ENCODE results near the gene SEC14L2.

DNA sequence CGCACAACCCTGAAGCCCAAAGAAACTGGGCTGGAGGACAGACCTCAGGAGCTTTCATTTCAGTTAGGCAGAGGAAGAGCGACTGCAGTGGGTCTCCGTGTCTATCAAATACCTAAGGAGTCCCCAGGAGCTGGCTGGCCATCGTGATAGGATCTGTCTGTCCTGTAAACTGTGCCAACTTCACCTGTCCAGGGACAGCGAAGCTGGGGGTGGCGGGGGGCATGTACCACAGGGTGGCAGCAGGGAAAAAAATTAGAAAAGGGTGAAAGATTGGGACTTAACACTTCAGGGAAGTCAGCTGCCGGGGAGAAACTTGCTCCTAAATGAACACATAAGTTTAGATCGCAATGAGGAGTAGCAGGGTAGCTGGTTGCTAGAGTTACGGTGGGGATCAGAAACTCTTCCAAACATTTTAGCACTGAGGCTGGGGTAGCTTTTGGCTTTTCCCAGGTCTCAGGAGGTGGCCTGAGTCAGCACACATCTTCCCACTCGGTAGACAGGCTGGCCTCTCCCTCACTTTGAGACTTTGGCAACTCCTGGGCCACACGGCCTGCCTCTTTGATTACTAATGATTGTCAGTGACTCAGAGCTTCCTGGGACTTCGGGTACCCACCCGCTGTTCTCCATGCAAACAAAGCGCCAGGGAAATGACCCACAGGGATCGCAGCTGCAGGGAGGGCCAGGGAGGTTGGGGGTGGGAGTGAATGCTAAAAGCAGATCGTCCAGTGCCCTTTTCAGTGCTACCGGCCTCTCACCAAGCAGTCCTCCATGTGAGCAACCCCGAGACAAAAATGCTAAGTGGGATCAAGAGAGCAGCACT is 25.9 kb downstream of the SEC14L2 start:
- TF ChIP-seq, protein P1, sequence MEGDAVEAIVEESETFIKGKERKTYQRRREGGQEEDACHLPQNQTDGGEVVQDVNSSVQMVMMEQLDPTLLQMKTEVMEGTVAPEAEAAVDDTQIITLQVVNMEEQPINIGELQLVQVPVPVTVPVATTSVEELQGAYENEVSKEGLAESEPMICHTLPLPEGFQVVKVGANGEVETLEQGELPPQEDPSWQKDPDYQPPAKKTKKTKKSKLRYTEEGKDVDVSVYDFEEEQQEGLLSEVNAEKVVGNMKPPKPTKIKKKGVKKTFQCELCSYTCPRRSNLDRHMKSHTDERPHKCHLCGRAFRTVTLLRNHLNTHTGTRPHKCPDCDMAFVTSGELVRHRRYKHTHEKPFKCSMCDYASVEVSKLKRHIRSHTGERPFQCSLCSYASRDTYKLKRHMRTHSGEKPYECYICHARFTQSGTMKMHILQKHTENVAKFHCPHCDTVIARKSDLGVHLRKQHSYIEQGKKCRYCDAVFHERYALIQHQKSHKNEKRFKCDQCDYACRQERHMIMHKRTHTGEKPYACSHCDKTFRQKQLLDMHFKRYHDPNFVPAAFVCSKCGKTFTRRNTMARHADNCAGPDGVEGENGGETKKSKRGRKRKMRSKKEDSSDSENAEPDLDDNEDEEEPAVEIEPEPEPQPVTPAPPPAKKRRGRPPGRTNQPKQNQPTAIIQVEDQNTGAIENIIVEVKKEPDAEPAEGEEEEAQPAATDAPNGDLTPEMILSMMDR (IDR thresholded peaks at IDR 0.05; ENCODE audit: extremely low read depth in 1 of 2, insufficient read depth in 1 of 2, low read depth in 1 of 2, low read length in 2 of 2), result no peak
- TF ChIP-seq POLR2A (IDR thresholded peaks at IDR 0.05; ENCODE audit: low read depth, low read length), result no peak
- peak; percentile 25 for TF ChIP-seq POLR2AphosphoS5 (IDR thresholded peaks at IDR 0.05; ENCODE audit: insufficient read depth, low read depth, low read length)
- TF ChIP-seq JUN (IDR thresholded peaks at IDR 0.05; ENCODE audit: borderline replicate concordance, insufficient read depth, insufficient read length, low read depth), result peak; percentile 47
- no peak for TF ChIP-seq MYC (IDR thresholded peaks at IDR 0.05; ENCODE audit: low read depth, low read length)
- no peak for TF ChIP-seq EZH2 (IDR thresholded peaks at IDR 0.05; ENCODE audit: borderline replicate concordance, low read depth, low read length, severe bottlenecking)

All from endothelial cell of umbilical vein (primary cell).